Measurements from ENCODE around the gene ZNF132.

- TF ChIP-seq CEBPB (IDR thresholded peaks at IDR 0.05; ENCODE audit: low read depth) (no peak), CTCF (IDR thresholded peaks at IDR 0.05 in 2 of 3, conservative IDR thresholded peaks at IDR 0.05 in 1 of 3; ENCODE audit: borderline replicate concordance in 1 of 3, insufficient read depth in 1 of 3, low read depth in 2 of 3, low read length in 2 of 3) (no peak), EZH2 (IDR thresholded peaks at IDR 0.05) (no peak), POLR2A (IDR thresholded peaks at IDR 0.05; ENCODE audit: borderline replicate concordance, extremely low read depth, insufficient read depth, insufficient read length) (no peak), ZNF274 (IDR thresholded peaks at IDR 0.05; ENCODE audit: low read depth, low read length) (no peak), POLR2AphosphoS5 (IDR thresholded peaks at IDR 0.05; ENCODE audit: low read depth, low read length) (no peak), SP1 (IDR thresholded peaks at IDR 0.05; ENCODE audit: low read depth) (no peak), JUND (IDR thresholded peaks at IDR 0.05) (no peak), SIN3A (IDR thresholded peaks at IDR 0.05; ENCODE audit: low read depth) (no peak), YY1 (IDR thresholded peaks at IDR 0.05; ENCODE audit: extremely low read depth, insufficient replicate concordance, low read depth, low read length) (no peak), EGR1 (IDR thresholded peaks at IDR 0.05; ENCODE audit: low read depth) (no peak)
- TF ChIP-seq, protein P1, sequence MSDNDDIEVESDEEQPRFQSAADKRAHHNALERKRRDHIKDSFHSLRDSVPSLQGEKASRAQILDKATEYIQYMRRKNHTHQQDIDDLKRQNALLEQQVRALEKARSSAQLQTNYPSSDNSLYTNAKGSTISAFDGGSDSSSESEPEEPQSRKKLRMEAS (IDR thresholded peaks at IDR 0.05), result no peak
- TF ChIP-seq, protein P2, sequence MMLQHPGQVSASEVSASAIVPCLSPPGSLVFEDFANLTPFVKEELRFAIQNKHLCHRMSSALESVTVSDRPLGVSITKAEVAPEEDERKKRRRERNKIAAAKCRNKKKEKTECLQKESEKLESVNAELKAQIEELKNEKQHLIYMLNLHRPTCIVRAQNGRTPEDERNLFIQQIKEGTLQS (IDR thresholded peaks at IDR 0.05), result no peak
These were observed 51.8 kb downstream of the ZNF132 start for GRCh38 chr19:58388175-58388526.

Measured in HCT116 (cell line).